IMR-90 (cell line): ENCODE data around the gene CAPN7.

Experiments
- BHLHE40 ChIP-seq: fragments of 150-350 bp; IDR thresholded peaks from 2 replicates; pipeline ENCODE4 v1.6.1; 2016; ENCODE audit warnings: mild to moderate bottlenecking, low read depth, low read length
- MAFK ChIP-seq: IDR thresholded peaks from 2 replicates; pipeline ENCODE4 v1.6.1; 2012; ENCODE audit warnings: low read depth, low read length, improper control_type of control experiment
- POLR2A ChIP-seq: IDR thresholded peaks from 2 replicates; pipeline ENCODE4 v1.6.1; 2012; ENCODE audit warnings: mild to moderate bottlenecking, low read depth, low read length
- RAD21 ChIP-seq: IDR thresholded peaks from 2 replicates; pipeline ENCODE4 v1.6.1; 2012; ENCODE audit warnings: low read length, improper control_type of control experiment
- TF ChIP-seq, protein P1 (sequence below): conservative IDR thresholded peaks from 2 replicates; pipeline ENCODE4 v1.5.1; 2012; ENCODE audit warnings: mild to moderate bottlenecking, low read depth, low read length, improper control_type of control experiment

GRCh38 chr3:15171096-15171495, 35.0 kb upstream of the CAPN7 start:
- TF ChIP-seq, protein P1, sequence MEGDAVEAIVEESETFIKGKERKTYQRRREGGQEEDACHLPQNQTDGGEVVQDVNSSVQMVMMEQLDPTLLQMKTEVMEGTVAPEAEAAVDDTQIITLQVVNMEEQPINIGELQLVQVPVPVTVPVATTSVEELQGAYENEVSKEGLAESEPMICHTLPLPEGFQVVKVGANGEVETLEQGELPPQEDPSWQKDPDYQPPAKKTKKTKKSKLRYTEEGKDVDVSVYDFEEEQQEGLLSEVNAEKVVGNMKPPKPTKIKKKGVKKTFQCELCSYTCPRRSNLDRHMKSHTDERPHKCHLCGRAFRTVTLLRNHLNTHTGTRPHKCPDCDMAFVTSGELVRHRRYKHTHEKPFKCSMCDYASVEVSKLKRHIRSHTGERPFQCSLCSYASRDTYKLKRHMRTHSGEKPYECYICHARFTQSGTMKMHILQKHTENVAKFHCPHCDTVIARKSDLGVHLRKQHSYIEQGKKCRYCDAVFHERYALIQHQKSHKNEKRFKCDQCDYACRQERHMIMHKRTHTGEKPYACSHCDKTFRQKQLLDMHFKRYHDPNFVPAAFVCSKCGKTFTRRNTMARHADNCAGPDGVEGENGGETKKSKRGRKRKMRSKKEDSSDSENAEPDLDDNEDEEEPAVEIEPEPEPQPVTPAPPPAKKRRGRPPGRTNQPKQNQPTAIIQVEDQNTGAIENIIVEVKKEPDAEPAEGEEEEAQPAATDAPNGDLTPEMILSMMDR = no peak
- TF ChIP-seq POLR2A (no peak), RAD21 (no peak), BHLHE40 (no peak), MAFK (no peak)
